COLO668 (cell line): ENCODE data around the gene XPNPEP2.

ENCODE experiments used
- DNase-seq: peaks from one replicate; lab custom pipeline; 2025; ENCODE audit not compliant: unreplicated experiment; lab: John Stamatoyannopoulos, UW

Gene XPNPEP2, protein sequence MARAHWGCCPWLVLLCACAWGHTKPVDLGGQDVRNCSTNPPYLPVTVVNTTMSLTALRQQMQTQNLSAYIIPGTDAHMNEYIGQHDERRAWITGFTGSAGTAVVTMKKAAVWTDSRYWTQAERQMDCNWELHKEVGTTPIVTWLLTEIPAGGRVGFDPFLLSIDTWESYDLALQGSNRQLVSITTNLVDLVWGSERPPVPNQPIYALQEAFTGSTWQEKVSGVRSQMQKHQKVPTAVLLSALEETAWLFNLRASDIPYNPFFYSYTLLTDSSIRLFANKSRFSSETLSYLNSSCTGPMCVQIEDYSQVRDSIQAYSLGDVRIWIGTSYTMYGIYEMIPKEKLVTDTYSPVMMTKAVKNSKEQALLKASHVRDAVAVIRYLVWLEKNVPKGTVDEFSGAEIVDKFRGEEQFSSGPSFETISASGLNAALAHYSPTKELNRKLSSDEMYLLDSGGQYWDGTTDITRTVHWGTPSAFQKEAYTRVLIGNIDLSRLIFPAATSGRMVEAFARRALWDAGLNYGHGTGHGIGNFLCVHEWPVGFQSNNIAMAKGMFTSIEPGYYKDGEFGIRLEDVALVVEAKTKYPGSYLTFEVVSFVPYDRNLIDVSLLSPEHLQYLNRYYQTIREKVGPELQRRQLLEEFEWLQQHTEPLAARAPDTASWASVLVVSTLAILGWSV

GRCh38 chrX:129738466-129739308, at the start of gene XPNPEP2:
TSS of gene XPNPEP2 (plus strand) at chrX:129738979. CDS start at chrX:129739214, 235 bp downstream.
- DNase-seq = no peak

- DNase-seq = no peak
Observed at GRCh38 chrX:129689796-129690195, 49.0 kb upstream of the XPNPEP2 start.

DNA sequence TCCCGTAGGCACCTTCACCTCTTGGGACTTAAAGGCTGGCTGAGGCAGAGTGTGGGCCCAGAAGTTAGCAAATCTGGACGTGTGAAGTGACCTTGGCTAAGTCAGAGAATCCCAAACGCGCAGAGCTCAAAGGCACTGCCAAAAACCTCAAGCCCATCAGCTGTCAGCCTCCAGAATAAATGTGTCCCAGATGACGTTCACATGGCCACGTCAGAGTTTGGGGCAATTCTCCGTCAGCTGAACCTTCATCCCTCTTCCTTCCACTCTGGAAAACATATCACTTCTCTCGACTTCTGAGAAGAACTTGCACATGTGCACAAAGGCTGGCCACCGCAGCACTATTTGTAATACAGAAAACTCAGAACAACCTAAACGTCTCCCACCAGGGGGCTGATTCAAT, 48.3 kb upstream of the XPNPEP2 start:
- DNase-seq = no peak

DNA sequence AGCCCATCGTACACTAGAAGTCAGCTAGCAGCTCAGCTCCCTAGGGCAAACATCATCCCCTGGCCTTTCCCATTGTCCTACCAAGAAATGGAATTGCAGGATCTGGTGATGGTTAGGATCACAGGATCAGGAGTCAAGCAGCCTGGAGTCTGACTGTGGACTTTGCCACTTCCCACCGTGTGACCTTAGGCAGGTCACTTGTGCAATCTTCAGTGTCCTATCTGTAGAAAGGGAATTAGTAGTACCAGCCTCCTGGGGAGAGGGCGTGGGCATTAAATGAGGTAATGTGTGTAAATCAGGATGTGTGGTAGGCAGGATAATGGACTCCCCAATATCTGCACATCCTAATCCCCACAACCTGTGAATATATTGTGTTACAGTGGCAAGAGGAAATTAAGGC, 45.4 kb upstream of the XPNPEP2 start:
- no peak for DNase-seq

- no peak for DNase-seq
Observed at GRCh38 chrX:129694805-129695204, 44.0 kb upstream of the XPNPEP2 start.

DNA sequence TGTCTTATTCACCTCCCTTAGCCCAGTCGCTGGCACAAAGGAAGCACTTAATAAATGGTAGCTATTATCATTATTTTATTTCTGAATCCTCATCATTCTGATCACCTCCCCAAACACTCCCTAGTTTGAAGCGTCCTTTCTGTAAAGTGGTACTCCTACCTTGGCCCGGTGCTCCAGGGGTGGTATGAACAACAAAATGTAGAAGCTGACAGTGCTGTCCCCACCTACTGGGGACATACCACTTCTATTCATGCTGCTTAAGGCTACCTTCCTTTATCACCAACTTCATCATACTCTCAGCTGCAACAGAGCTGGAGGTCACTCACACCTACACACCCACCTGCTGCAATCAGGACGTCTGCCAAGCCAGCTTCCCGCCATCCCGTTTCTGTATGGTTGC, 43.2 kb upstream of the XPNPEP2 start:
- no peak for DNase-seq

- DNase-seq = no peak
Observed at GRCh38 chrX:129695937-129696336, 42.8 kb upstream of the XPNPEP2 start.

- DNase-seq = no peak
Observed at GRCh38 chrX:129696463-129697155, 42.2 kb upstream of the XPNPEP2 start.

DNA sequence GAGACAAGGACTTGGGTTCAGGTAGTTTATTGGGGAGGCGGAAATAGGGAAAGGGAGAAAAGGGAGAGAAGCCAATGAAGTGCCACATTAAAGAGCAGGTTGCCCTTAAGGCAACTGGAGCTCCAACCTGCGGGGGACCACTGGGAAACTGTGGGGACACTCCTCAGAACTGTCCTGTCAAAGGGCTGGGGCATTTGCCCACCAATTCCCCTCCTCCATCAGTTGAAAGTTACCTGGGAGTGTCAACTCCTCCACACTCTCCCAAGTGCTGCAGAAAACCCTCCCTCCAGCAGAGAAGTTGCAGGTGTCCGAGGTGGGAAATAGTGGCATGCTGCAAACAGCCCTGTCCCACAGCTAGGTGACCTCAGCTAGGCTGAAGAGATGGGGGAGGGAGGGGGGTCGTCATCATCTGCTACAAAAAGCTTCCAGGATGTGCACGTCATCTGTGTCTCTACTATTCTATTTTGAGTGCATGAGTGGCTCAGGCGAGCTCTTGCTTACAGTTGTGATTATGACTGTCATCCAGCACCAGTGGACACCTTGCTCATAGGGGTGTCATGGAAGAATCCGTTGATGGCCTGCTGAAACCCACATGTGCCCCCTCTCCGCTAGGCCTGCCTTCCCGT, 41.5 kb upstream of the XPNPEP2 start:
- no peak for DNase-seq

DNA sequence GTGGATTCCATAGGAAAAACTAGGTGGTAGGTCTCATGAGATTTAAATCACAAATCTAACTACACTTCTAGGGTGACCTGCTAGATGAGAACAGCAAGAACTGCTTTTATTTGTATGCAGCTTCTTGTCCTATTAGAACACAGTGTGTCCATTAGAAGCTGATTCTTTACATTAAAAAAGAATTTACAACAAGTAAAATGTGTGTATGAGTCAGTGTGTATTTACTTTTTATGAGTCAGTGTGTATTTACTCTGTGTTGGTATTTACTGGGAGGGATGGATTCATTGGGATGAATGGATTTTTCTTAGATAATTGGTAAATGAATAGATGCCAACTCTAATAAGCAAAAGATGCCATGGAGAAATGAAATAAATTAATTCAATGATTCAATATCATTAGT, 40.6 kb upstream of the XPNPEP2 start:
- DNase-seq = no peak

- DNase-seq = no peak
Observed at GRCh38 chrX:129700536-129700935, 38.2 kb upstream of the XPNPEP2 start.

DNA sequence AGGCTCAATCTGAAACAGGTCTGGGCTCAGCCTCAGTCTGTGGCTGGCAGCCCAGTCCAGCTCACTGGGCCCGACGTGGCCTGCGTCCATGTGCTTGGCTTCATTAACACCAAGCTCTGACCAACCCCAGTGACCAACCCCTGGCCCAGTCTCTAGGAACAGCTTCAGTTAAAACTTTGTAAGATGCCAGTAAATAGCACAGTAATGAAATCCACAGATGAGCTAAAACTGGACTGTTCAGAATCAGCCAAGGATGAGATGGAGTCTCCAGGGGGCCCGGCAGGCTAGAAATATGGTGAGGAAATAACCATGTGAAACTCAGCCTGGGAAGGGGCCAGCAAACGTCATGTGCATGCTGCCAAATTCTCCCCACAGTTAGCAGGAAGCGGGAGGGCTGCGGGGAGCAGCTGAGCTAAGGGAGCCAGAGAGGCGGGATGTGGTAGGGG, 37.1 kb upstream of the XPNPEP2 start:
- DNase-seq = no peak

DNA sequence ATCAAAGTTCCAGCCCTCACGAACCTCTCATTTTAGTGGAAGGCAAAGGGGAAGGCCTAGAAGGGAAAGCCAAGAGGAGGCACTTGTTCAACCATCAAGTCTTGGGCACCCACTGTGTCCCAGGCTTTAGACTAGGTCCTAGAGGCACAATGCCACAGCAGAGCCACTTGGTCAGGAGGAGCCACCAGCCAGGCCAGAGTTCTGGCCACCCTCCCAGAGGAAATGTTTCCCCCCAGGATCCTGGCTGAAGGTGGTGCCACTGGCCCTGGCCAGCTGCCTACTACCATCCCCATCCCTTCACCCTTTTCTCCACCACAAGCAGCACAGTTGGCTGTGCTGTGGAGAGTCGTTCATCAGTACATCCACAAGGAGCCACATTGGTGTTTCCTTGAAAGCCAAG, 34.3 kb upstream of the XPNPEP2 start:
- DNase-seq = no peak

DNA sequence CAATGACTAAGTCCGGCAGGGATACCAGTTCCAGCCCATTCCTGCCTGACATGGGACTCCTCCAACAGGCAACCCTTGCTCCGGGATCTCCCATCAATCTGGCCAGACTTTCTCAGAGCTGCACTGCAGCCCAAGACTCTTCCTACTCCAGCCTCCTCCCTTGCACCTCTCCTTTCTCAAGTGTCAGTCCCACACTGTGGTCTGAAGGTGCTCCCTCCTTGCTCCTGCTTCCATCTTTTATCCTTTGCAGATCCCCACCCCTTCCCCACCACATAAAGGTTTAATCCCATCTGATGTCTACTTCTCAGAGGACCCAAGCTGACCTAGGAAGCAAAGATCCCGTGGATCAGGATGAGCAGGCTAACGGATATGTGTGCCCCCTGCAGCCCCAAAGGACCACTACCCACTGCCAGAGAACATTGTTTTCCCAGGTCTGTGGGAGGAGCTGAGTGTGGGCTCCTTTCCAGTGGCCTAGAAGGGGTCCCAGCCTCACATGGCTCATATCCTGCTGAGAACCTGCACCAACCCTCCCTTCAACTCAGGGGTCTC, 33.3 kb upstream of the XPNPEP2 start:
- no peak for DNase-seq

DNA sequence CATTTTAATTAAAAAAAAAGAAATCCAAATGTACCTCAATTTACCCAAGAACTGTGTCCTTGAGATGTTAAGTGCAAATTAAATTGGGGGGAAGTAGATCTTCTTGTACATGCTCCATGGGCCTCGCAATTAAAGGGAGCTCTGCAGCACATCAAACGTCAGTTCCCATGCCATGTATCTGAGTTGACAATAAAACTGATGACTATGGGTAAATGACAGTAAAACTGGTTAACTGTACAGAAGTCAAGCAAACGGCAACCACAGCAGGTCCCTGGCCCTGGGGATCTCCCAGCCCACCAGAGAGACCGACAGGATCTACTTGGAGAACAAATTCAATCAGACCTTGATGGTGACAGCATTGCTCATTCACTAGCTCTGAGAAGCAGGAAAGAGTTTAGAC, 32.8 kb upstream of the XPNPEP2 start:
- DNase-seq = no peak

DNA sequence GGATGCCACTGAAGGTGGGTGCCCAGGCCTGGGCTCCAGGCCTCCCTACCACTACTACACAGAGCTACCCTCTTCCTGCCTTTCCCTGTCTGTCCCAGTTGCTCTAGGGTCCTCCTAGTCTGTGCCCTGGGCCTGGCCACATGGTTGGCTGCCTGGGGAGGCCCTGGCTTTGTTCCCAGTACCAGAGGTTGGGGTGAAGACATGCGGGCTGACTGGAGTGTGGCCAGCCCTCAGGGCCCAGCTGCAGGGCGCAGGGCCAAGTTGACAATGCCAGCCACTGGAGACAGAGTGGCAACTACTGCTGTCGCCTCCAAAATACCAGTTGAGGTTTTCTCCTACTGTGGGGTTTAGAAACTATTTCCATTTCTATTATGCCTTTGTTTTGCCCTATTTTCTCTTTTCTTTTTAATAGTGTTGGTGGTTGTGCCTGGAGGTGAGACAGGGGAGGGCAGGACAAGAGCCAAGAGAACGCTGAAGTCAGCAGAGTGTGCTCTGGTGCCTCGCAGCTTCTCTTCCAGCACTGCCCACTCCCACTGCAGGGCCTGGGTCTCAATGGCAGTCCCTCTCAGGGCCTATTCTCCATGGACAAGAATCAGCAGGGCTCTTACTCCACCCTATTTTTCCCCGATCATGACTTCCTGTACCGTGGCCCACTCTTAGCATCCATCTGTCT, 32.2 kb upstream of the XPNPEP2 start:
- no peak for DNase-seq

DNA sequence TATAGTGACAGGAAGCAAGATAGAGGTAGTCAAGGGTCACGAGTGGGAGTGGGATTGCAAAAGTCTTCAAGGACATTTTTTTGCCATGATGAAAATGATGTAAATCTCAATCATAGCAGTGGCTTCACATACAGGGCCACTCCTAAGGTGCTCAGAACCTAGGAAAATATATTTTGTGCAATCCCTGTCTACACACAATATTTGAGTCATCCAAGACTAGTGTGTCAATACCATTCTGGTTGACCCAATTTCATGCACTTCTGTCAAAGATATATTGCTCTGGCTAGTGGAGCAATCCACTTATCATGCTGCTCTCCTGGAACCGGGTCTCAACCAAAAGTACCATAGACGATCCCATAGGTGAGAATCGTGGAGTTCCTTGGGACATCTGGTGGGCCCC, 24.2 kb upstream of the XPNPEP2 start:
- DNase-seq = no peak

DNA sequence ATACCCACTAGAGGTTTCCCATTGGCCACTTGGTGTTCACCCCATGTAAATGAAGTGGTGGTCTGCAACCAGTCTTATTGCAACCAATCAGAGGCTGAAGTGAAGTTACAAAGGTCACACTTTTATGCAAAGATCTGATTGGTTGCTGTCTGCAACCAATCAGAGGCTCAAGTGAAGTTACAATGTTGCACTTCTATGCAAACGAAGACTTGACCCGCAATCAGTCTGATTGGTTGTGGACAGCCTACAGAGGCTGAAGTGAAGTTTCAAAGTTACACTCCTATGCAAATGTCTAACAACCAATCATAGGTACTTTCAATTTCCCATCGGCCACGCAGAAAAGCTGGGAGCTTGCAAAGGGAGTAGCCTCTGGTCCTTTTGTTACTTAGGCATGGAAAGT, 22.3 kb upstream of the XPNPEP2 start:
- no peak for DNase-seq

GRCh38 chrX:129717892-129718291, 20.9 kb upstream of the XPNPEP2 start:
- no peak for DNase-seq

GRCh38 chrX:129718676-129719075, 20.1 kb upstream of the XPNPEP2 start:
- no peak for DNase-seq
